CD14-positive monocyte (primary cell): ENCODE measurements around the gene SYPL2. TPM values are rescaled to one million over a fixed set of nuclear protein-coding genes. Genes with fewer than 3 reads are reported as not detected.

ENCODE experiments used
- DNase-seq, 3 donors: peaks; one replicate each; pipeline ENCODE4 v3.0.0-alpha.2; 2011 to 2022
- H2AFZ ChIP-seq: 2 replicates; pipeline ENCODE4 v1.6.0; 2012; ENCODE audit warnings: mild to moderate bottlenecking, low read depth, low read length, inconsistent platforms; ENCODE audit not compliant: insufficient read depth, poor library complexity, severe bottlenecking
- H3K27ac ChIP-seq, 2 donors: 1 replicate in 1 of 2; 2 replicates in 1 of 2; pipeline ENCODE4 v1.5.1; 2012 to 2013; ENCODE audit warnings: low read length in 2 of 2, control low read depth in 1 of 2, inconsistent platforms in 1 of 2, low read depth in 1 of 2, mild to moderate bottlenecking in 1 of 2
- H3K27me3 ChIP-seq, 2 donors: one replicate each; pipeline versions ENCODE4 v1.6.0 to v1.6.1; 2011 to 2013; ENCODE audit warnings: low read length in 2 of 2; ENCODE audit not compliant: control insufficient read depth in 2 of 2, insufficient read depth in 2 of 2
- H3K36me3 ChIP-seq, 2 donors: replicated peaks in 1 of 2; 1 replicate in 1 of 2; 2 replicates in 1 of 2; pipeline versions ENCODE4 v1.5.1 to v1.6.1; 2012 to 2013; ENCODE audit warnings: low read length in 2 of 2, control low read depth in 1 of 2, inconsistent platforms in 1 of 2, mild to moderate bottlenecking in 1 of 2; ENCODE audit not compliant: insufficient read depth in 2 of 2, control insufficient read depth in 1 of 2
- H3K4me1 ChIP-seq, 2 donors: 1 replicate in 1 of 2; 2 replicates in 1 of 2; pipeline versions ENCODE4 v1.5.1 to v1.6.1; 2012 to 2013; ENCODE audit warnings: low read length in 2 of 2, control low read depth in 1 of 2, inconsistent platforms in 1 of 2, mild to moderate bottlenecking in 1 of 2, moderate library complexity in 1 of 2; ENCODE audit not compliant: insufficient read depth in 2 of 2, control insufficient read depth in 1 of 2
- H3K4me2 ChIP-seq: replicated peaks from 2 replicates; pipeline ENCODE3; 2012; ENCODE audit warnings: low read length, moderate library complexity, mild to moderate bottlenecking; ENCODE audit not compliant: poor library complexity, severe bottlenecking; ENCODE audit errors: extremely low read depth
- H3K4me3 ChIP-seq, 3 experiments: fragments of 200-600 bp in 1 of 3; sonication (generic) in 1 of 3; replicated peaks in 1 of 3; 1 replicate in 2 of 3; 2 replicates in 1 of 3; pipeline ENCODE4 v1.5.1; 2011 to 2013; ENCODE audit warnings: low read length in 3 of 3, mild to moderate bottlenecking in 3 of 3, control low read depth in 2 of 3, low read depth in 2 of 3, inconsistent platforms in 1 of 3, moderate library complexity in 1 of 3
- H3K79me2 ChIP-seq: 2 replicates; pipeline ENCODE4 v1.6.0; 2012; ENCODE audit warnings: mild to moderate bottlenecking, control low read depth, inconsistent platforms, low read length, moderate library complexity; ENCODE audit not compliant: insufficient read depth
- H3K9ac ChIP-seq: 2 replicates; pipeline ENCODE4 v1.6.0; 2017; ENCODE audit warnings: low read length, mild to moderate bottlenecking; ENCODE audit not compliant: insufficient read depth, poor library complexity, severe bottlenecking
- H3K9me3 ChIP-seq, 2 donors: replicated peaks in 1 of 2; 1 replicate in 1 of 2; 2 replicates in 1 of 2; pipeline versions ENCODE4 v1.5.1 to v1.6.1; 2012 to 2013; ENCODE audit warnings: low read length in 2 of 2, control low read depth in 1 of 2; ENCODE audit not compliant: control insufficient read depth in 1 of 2, insufficient read depth in 1 of 2
- H4K20me1 ChIP-seq: 2 replicates; pipeline ENCODE4 v1.6.0; 2012; ENCODE audit warnings: mild to moderate bottlenecking, low read length, control low read depth, moderate library complexity; ENCODE audit not compliant: insufficient read depth
- H3K27ac Mint-ChIP-seq, 7 donors: one replicate each; pipeline ENCODE4 v1.8.0; 2020; ENCODE audit warnings: mild to moderate bottlenecking in 7 of 7, mixed read lengths in 7 of 7, moderate library complexity in 6 of 7, inconsistent platforms in 2 of 7
- H3K27me3 Mint-ChIP-seq, 3 donors: one replicate each; pipeline ENCODE4 v1.8.0; 2021 to 2022; ENCODE audit warnings: low read depth in 3 of 3, mild to moderate bottlenecking in 3 of 3, mixed read lengths in 3 of 3, moderate library complexity in 3 of 3, inconsistent platforms in 1 of 3
- H3K36me3 Mint-ChIP-seq, 2 donors: one replicate each; pipeline ENCODE4 v1.8.0; 2020; ENCODE audit warnings: mixed read lengths in 2 of 2, inconsistent platforms in 1 of 2, mild to moderate bottlenecking in 1 of 2
- H3K4me1 Mint-ChIP-seq: one replicate; pipeline ENCODE4 v1.8.0; 2020; ENCODE audit warnings: mild to moderate bottlenecking, mixed read lengths
- H3K4me3 Mint-ChIP-seq, 2 donors: one replicate each; pipeline ENCODE4 v1.8.0; 2020; ENCODE audit warnings: mild to moderate bottlenecking in 2 of 2, mixed read lengths in 2 of 2, moderate library complexity in 1 of 2
- H3K9me3 Mint-ChIP-seq, 7 donors: one replicate each; pipeline ENCODE4 v1.8.0; 2020 to 2022; ENCODE audit warnings: mixed read lengths in 7 of 7, mild to moderate bottlenecking in 6 of 7, moderate library complexity in 6 of 7, inconsistent platforms in 2 of 7
- CTCF ChIP-seq: fragments of 200-600 bp; IDR thresholded peaks from one replicate; pipeline ENCODE4 v1.8.0; 2022; ENCODE audit warnings: antibody characterized with exemption, mild to moderate bottlenecking
- WGBS: methylation state at CpG from one replicate; pipeline ENCODE4 v1.1.5; 2013; ENCODE audit warnings: missing lambda C conversion rate; ENCODE audit not compliant: insufficient coverage; 5-methylcytosine and 5-hydroxymethylcytosine counted together
- intact Hi-C, 2 donors: fragments of 100-400 bp; cut with micrococcal nuclease; formaldehyde crosslinking; loops; one replicate each; pipeline versions ENCODE4 v1.15.0 to v1.15.1; 2023
- polyA plus RNA-seq, 3 donors: library from polyadenylated mRNA; depleted of rRNA in 1 of 3; unstranded in 2 of 3; stranded (reverse) in 1 of 3; fragments of 300-500 nt in 2 of 3; fragments of >200 nt in 1 of 3; fragmentation: Illumina TruSeq in 2 of 3; gene quantifications; 1 replicate in 2 of 3; 2 replicates in 1 of 3; pipeline ENCODE4 v1.2.3, GENCODE V29; 2012 to 2021

SYPL2 gene
- polyA plus RNA-seq, 3 donors: 0.03 to 0.12 TPM; not detected in 1

- intact Hi-C loops: loop anchor here in 1 of 2 donors (10.0 kb wide), 1 partner anchor 257 kb away; no protein-coding TSS in a partner anchor
- Histone ChIP-seq H3K79me2 (no peaks in the 10 kb centered on the region), H3K9ac (no peak overlapping the region), H3K27ac (no peak overlapping the region), H3K4me3 (no peak overlapping the region), H3K4me1 (peaks cover 10 to 11% of the 10 kb centered on the region in 2 donors), H3K27me3 (no peaks in the 10 kb centered on the region), H3K9me3 (no peaks in the 10 kb centered on the region), H4K20me1 (no peaks in the 10 kb centered on the region), H3K4me2 (no peak overlapping the region), H2AFZ (peak overlapping the region; percentile 86), H3K36me3 (no peaks in the 10 kb centered on the region)
- TF ChIP-seq CTCF: no peak
- WGBS: 94% methylated on average over 2 of the region's 4 CpGs
- Mint-ChIP-seq H3K27me3 (peaks cover 0 to 5% (median 2%) of the 10 kb centered on the region in 3 donors), H3K4me1 (peaks cover 9% of the 10 kb centered on the region), H3K27ac (no peak overlapping the region), H3K4me3 (no peak overlapping the region), H3K9me3 (no peaks in the 10 kb centered on the region), H3K36me3 (no peaks in the 10 kb centered on the region)
- no peak for DNase-seq
Observed at GRCh38 chr1:109531380-109531779, 65.0 kb downstream of the SYPL2 start.

Other genes with a start within 250 kb of the SYPL2 start
- under 1 TPM; 0.03 to 0.97 (median 0.04) TPM for gene CELSR2, start 217.0 kb upstream of the SYPL2 start, polyA plus RNA-seq
- 10 to 100 TPM in 1 of 3 donors, 1 to 10 TPM in 2; 5.8 to 25.5 (median 7.1) TPM for gene PSRC1, start 183.4 kb upstream of the SYPL2 start, polyA plus RNA-seq
- under 1 TPM in 1 of 3 donors, not detected in 2; 0.13 TPM for gene MYBPHL, start 159.5 kb upstream of the SYPL2 start, polyA plus RNA-seq
- gene SORT1, start 68.6 kb upstream of the SYPL2 start, polyA plus RNA-seq: 10 to 100 TPM; 21.3 to 41.1 (median 35.3) TPM
- gene PSMA5, start 40.1 kb upstream of the SYPL2 start, polyA plus RNA-seq: 100 to 1,000 TPM in 2 of 3 donors, 10 to 100 TPM in 1; 36.6 to 119 (median 118) TPM
- 1 to 10 TPM; 1.1 to 3.6 (median 1.7) TPM for gene ATXN7L2, start 17.4 kb downstream of the SYPL2 start, polyA plus RNA-seq
- 10 to 100 TPM in 1 of 3 donors, 1 to 10 TPM in 2; 1.4 to 13.2 (median 4.2) TPM for gene CYB561D1, start 27.5 kb downstream of the SYPL2 start, polyA plus RNA-seq
- gene AMIGO1, start 43.2 kb downstream of the SYPL2 start, polyA plus RNA-seq: under 1 TPM; 0.05 to 0.26 (median 0.07) TPM
- under 1 TPM in 1 of 3 donors, not detected in 2; 0.28 TPM for gene GPR61, start 73.3 kb downstream of the SYPL2 start, polyA plus RNA-seq
- 10 to 100 TPM in 2 of 3 donors, 1 to 10 TPM in 1; 3.0 to 14.2 (median 10.4) TPM for gene GNAI3, start 82.1 kb downstream of the SYPL2 start, polyA plus RNA-seq
- under 1 TPM in 1 of 3 donors, not detected in 2; 0.05 TPM for gene GNAT2, start 153.1 kb downstream of the SYPL2 start, polyA plus RNA-seq
- gene AMPD2, start 153.3 kb downstream of the SYPL2 start, polyA plus RNA-seq: 100 to 1,000 TPM in 2 of 3 donors, 10 to 100 TPM in 1; 75.0 to 961 (median 117) TPM
- gene GSTM4, start 189.6 kb downstream of the SYPL2 start, polyA plus RNA-seq: 10 to 100 TPM; 11.9 to 22.9 (median 15.9) TPM
- 10 to 100 TPM in 1 of 3 donors, 1 to 10 TPM in 2; 1.5 to 12.0 (median 6.3) TPM for gene GSTM2, start 201.5 kb downstream of the SYPL2 start, polyA plus RNA-seq
- gene GSTM1, start 221.3 kb downstream of the SYPL2 start, polyA plus RNA-seq: 10 to 100 TPM in 2 of 3 donors, not detected in 1; 13.5 to 27.7 TPM
- gene GSTM5, start 245.7 kb downstream of the SYPL2 start, polyA plus RNA-seq: not detected